Hematopoietic multipotent progenitor cell treated with erythropoietin and hydrocortisone succinate and interleukin-3 and kit ligand, for 6 days (in vitro differentiated cells): ENCODE results near the gene ASB1.
"Not testable (repeated sequence)": the region's sequence is repeated elsewhere in the genome, so short reads cannot be mapped to it uniquely, and the experiment has no call there.

Experiments
- DNase-seq: peaks from one replicate; pipeline ENCODE4 v3.0.0-alpha.2; 2015

The ASB1 gene

DNA sequence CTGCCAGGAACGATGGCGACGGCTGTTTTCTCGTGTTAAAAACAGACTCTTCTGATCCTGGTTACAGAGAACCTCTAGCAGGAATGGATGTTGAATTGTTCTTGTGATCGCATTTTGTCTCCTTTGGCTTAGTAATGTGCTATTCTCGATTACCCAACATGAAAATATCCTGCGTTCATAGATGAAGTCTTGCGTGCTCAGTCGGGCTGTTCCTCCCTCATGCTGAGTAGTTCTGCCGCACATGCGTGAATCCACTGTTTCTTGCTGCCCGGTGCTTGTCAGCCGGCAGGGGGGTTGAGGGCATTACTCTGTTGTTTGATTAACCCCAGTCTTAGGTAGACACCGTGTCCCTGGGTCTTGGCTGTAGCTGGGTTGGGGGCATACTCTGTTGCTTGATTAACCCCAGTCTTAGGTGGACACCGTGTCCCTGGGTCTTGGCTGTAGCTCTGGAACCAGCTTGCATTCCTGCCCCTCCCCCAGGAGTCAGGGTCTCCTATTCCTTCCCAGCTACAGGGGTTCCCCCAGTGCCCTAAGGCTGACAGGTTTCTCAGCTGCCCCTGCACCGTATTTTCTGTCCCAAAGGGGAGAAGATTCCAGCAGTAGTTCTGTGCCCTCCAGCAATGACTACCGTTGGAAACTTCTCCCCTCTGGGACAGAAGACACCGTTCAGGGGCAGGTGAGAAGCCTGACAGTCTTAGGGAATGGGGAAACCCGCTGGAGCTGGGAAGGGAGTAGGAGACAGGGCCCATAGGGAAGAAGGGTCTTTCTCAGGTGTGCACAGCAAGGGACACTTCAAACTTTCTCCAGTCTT is 22.1 kb upstream of the ASB1 start:
- DNase-seq, result no peak

DNA sequence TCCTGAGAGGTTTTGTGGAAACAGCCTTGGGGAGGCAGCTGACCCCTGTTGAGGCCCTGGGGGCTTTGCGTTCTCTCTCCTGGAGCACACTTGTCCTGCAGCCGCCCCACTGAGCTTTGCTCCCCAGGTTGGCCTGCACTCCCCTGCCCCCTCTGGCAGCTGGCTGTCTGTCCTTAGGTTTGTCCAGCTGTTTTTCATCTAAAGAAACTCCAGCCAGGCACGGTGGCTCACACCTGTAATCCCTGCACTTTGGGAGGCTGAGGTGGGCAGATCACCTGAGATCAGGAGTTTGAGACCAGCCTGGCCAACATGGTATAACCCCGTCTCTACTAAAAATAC is 21.5 kb upstream of the ASB1 start:
- DNase-seq, result not testable (repeated sequence)

DNA sequence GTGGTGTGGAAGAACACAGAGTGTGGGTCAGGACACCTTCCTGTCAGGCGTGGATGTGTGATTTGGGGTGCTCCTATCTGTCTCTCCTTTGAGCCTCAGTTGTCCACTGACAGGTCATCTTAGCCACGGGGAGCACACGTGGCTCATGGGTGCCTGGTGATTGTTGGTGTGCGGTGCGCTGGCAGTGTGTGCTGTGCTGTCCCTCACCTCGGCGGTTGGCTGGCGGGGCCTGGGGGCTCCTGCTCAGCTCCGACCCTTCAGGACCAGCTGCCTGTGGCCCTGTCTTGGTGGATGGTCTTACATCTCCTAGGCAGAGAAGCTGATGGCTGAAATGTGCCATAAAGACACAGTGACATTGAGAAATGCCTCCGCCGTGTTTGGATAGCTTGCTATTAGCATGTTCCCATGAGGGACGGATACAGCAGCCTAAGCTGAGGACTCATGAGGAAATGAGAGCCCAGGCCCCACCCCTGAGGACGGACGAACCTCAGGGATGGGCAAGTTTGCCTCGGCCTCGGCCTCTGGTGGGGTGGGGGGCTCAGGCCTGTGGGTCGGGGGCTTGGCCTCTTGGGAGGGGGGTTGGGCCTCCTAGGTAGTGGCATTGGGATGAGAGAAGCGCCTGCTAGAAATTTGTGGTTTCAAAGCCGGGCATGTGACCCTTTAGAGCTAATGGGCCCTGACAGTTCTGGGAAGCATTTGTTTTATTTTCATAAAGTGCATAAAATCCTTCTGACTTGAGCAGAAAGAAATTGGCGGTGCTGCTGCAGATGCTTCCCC is 20.3 kb upstream of the ASB1 start:
- DNase-seq, result no peak

DNA sequence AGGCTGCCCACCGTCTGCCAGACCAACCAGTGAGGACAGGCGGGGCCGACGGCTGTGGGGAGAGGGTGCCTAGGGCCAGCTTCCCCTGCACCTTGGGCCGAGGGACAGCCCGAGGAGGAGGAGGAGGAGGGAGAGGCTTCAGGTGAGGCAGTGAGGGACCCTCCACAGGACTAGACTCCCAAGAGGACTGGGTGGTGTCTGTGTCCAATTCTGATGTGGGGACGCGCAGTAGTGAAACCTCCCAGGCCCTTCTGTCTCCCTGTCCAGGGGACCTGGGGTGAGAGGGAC is 19.8 kb upstream of the ASB1 start:
- DNase-seq, result no peak

DNA sequence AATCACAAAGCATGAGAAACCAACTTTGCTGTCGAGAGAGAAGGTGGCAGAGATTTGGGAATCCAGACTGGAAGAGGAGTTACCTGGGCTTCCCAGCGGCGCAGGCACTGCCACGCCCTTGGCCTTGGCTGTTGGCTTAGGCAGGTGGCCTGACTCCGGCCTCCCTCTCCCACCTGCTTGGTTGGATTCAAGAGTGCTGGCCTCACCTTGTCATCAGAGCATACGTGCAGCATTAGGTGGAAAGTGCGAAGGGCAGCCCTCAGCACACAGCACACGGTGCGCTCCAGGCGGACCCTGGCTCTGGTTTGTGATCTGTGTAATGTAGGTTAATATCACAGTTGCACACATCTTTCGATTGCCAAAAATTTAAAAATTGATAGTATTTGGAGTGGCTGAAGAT is 19.2 kb upstream of the ASB1 start:
- no peak for DNase-seq

DNA sequence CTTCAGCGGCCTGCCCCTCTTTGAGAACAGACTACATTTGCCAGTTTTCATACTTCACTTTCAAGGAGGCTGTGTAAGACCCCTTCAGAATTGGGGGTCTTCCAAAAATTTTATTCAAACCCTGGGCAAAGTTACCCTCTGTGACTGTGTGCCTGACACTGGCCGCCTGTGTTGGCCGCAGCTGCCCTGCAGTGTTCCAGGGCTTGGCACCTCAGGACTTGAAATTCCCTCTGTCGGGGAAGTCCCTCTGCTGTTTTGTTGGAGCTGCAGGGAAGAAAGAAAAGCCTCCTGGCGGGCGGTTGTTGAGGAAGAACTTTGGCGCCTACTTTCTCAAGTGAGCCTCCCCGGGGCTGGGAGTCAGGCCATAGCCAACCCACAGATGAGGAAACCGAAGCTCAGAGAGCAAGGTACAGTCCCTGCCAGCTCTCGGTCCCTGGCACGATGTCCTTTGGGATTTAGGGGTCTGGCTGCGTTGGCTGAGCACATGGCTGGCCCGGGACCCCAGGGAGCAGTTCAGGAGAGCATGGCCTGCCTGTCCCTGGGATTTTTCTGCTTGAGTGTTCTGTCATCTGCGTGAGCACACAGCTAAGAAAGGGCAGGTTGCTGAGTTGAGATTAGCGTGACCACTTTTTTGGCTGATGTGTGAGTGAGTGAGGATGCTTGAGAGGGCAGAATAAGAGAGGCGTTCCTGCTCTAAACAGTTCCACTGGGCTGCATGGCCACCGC is 17.9 kb upstream of the ASB1 start:
- no peak for DNase-seq

DNA sequence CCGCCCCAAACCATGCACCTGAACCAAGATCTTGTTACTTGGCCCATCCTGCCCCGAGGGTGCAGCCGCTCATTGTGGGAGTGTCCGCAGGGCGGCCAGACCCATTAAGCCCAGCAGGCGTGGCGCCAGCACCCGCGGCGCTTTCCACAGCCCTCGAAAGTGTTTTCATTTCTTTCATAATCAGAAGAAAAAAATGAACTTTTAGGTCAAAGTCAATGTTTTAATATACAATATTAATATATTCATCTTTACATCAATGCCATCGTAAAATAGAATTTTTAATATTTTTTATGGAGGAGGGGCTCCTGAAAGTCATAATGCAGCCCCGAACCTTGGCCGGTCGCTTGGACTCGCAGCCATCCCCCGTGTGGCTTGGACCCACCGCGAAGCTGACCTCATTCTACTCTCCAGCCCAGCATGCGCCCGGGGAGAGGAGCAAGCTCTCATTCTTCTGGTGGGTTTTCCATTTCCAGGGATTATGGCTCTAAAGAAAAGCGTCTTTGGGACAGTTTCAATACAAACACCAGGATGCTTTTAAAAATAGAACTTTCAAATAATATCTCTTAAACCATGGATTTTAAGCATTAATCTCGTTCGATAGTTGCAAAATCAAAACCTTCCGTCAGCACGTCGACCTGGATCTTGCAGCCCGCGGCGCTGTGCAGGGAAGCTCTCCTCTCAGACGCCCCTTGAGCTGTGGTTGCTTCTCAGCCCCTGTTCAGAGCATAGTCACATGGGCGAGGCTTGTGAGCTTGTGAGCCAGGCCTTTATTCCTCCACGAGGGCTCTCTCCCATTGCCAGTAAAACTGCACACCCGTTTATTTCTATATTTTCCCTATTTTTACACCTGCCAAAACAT is 17.2 kb upstream of the ASB1 start:
- DNase-seq, result no peak

DNA sequence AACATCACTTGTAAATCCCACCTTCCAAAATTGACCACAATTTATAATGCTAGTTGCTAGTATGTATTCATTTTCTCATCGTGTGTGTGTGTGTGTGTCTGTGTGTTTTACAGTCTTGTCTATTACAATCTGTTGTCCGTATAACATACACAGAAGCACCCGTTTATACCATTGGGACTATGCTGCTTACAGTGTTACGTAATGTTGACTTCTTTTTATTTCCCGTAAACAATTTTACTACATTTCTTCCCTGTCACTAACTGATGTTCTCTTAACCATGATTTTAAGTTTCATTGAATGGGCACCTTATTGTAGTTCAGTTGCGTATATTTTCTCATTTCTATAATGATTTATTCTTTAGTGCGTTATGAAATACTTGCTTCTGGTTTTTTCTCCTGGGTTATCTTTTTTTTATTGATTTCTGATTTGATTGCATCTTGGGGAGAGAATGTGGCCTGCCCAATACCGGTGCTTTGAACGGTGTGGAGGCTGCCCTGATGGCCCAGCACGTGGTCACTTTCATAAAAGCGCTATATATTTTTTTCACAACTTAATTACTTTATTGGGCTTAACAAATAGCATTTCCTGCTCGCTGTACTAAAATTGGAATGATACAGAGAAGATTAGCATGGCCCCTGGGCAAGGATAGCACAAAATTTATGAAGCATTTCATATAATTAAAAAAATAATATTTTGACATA is 14.5 kb upstream of the ASB1 start:
- no peak for DNase-seq

DNA sequence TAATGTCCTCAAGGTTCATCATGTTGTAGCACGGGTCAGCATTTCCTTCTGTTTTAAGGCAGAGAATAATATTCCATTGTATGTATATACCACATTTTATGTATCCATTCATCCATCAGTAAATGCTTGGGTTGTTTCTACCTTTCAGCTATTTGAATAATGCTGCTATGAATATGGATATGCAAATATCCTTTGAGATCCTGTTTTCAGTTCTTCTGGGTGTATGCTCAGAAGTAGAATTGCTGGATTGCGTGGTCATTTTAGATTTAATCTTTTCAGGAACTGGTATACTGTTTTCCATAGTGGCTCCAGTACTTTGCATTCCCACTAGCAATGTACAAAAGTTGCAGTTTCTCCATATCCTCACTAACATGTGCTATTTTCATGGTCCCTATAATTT is 13.4 kb upstream of the ASB1 start:
- DNase-seq, result no peak

DNA sequence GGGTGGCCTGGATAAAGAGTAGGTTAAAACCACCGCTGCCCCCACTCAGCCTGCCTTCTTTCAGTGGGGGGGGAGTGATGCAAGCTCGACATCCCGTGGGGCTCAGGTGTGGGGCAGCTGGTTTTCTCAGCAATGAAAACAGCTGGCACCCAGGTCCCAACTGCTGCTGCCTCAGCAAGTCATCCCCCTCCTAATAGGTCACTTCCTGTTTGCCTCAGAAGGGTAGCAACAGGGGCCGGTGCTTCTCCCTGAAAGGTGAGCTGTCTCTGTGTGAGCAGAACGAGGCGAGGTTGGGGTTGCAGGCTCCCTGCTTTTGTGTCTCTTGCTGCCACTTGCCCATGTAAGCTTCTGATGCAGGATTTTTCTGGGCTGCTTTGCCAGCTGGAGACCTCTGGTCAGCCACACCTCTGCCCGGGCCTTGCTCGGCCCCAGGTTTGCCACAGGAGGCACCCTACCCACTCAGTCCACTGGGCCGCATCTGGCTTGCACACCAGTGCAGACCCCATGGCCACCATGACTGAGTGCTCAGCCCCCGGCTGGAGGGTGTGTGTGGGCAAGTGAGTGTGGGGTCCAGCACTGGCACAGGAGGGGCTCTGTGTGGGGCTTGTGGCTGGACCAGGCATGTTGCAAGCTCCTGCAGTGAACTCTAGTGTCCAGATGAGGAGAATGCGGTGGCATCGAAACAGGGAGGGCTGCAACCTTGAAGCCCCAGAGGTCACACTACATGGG is 11.5 kb upstream of the ASB1 start:
- DNase-seq, result no peak

DNA sequence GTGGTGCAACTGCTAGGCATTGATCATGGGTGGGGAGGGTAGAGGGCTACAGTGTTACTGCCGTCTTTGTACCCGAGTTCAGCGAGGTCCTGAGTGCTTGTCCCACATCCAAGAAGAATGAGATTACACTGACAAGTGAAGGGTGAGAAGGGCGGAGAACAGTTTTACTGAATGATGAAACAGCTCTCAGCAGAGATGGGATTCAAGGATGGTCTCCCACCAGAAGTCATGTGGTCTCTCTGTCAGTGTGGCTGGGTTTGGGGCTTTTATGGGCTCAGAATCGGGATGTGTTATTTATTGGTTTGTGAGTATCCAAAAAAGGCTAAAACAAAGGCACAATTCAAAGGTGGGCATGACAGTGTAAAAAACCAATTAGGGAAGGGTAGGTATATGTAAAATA is 10.8 kb upstream of the ASB1 start:
- no peak for DNase-seq

DNA sequence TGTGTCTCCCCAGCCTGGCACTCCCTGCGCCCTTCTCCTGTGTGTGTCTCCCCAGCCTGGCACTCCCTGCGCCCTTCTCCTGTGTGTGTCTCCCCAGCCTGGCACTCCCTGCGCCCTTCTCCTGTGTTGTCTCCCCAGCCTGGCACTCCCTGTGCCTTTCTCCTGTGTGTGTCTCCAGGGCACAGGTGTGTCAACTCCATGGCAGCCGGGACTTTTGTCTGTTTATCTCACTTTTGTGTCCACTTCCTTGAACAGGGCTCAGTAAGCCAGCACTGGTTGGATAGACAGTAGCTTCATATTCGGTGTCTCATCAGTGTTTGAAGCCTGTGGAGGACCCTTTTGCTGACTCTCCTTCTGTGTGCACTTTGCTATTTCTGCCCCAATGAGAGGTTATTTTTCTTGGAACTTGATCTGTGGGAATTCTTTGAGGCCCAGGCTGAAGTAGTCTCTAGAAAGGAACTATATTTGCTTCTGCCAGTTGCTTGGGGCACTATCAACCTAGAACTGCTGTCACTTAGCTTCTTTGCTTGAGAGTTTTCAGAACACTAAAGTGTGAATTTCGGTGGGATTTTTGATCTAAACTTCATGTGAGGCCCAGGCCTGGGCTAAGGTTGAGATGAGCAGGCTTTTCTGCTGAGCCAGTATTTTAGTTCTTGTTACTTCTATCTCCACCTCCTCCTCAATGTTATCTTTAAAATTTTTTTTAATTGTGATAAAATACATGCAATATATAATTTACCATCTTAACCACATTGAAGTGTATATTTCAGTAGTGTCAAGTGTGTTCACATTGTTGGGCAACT is 8.3 kb upstream of the ASB1 start:
- DNase-seq, result no peak

DNA sequence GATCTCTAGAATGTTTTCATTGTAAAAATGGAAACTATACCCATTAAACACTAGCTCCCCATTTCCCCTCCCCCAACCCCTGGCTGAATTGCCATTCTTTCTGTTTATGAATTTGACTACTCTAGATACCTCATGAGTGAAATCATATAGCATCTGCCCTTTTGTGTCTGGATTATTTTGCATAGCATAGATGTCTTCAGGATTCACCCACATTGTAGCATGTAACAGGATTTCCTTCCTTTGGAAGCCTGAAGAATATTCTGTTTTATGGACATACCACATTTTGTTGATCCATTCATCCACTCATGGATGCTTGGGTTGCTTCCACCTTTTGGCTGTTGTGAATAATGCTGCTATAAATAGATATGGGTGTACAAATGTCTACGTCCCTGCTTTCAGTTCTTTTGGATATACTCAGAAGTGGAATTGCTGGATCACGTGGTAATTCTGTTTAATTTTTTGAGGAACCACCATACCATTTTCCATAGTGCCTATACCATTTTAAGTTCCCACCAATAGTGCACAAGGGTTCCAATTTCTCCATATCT is 7.7 kb upstream of the ASB1 start:
- no peak for DNase-seq

DNA sequence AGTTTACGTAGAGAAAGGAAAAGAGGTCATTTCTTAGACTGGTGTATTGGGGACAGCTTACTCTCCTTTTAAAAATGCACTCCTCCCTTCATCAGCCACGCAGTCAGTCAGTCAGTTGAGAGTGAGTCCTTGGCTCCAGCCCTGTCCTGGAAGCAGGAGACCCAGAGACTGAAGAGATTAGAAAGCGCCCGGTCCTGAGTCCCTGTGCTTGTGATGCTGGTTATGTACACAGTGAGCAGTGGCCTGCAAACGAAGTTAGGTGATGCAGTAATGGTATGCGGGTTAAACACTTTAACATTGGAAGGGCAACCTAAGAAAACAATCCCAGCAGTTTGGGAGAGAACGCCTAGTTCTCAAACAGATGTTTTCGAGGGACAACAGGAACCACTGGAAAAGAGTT is 6.3 kb upstream of the ASB1 start:
- DNase-seq, result no peak

DNA sequence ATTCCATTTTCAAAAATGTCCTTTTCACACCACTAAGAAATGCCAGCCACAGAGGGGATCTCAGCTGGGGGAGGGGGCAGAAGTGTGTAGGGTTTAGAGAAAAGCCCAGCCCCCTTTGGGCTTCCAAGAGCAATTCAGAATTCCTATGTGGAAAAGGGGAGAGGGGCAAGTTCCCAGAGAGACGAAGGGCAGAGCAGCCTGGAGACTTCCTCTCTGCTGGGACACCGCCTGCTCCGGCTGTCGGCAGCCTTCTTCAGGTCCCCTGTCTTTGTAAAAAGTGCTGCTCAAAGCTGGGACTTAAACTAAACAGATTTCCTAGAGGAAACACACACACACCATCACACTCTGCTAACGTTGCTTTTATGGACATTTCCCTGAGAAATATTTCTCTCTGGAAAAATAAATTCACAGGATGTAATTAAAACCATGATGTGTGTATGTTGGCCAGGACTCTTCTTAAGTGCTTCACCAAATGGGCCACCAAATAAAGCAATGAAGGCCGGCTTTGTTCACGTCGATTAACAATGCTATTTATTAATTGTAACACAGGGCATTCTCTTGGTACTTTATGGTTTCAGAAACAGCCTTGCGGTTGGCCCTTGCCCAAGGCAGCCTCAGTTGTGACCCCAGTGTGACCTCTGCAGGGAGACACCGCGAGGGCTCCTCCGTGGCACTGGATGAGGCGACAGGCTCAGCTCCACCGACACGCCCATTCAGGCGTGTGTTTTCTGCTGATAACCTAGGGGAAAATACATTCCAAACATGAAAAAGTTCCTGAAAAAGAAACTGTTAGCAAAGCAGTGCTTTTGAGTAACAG is 5.6 kb upstream of the ASB1 start:
- peak; percentile 90 for DNase-seq

DNA sequence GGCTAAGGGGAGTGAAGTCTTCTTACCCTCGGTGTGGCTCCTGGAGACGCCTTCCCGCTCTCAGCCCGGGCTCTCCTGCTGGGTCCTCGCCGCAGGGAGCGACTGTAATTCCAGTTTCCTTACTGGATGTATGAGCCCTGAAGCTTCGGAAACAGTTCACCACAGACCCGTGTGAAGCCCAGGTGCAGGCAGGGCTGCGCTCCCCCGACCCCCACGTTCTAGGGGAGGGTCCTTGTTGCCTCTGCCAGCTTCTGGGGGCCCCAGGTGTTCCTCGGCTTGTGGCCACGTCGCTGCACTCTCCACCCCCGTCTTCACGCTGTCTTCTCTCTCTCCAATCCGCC is 5.1 kb upstream of the ASB1 start:
- no peak for DNase-seq

DNA sequence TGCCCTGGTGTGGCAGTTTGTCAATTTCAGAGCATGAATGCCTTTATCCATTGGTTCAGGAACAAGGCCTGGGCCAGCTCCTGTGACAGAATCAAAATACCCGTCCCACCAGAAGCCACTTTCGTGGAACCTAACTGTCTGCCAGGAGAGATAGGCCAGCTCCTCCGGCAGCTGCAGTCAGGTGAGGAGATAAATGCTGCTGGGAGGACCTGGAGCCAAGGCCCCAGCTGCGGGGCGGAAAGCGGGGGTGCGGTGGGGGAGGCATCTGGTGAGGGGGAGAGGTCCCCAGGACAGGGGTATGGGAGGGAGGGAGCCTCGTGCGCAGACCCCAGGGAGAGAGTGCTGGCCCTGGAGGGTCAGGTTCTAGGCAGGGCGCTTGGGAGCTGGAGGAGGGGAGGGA is 4.4 kb upstream of the ASB1 start:
- peak; percentile 83 for DNase-seq

DNA sequence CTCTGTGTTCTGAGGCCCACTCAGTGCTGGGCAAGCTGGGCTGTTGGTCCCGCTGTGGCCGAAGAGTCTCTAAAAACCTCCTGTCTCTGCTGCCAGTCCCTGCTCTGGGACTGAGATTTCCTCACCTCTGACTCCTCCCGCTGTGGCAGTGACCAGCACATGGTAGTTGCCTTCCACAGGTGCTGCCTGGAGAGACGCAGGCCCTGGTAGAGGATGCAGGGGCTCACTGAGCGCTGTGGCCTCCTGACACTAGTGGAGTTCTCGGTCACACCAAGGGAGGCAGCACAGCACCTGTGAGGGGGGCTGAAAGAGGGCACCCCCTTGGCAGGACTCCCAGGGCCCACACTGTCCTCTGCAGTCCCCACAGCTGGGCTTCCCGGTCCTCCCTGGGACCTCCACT is 3.8 kb upstream of the ASB1 start:
- DNase-seq, result no peak

DNA sequence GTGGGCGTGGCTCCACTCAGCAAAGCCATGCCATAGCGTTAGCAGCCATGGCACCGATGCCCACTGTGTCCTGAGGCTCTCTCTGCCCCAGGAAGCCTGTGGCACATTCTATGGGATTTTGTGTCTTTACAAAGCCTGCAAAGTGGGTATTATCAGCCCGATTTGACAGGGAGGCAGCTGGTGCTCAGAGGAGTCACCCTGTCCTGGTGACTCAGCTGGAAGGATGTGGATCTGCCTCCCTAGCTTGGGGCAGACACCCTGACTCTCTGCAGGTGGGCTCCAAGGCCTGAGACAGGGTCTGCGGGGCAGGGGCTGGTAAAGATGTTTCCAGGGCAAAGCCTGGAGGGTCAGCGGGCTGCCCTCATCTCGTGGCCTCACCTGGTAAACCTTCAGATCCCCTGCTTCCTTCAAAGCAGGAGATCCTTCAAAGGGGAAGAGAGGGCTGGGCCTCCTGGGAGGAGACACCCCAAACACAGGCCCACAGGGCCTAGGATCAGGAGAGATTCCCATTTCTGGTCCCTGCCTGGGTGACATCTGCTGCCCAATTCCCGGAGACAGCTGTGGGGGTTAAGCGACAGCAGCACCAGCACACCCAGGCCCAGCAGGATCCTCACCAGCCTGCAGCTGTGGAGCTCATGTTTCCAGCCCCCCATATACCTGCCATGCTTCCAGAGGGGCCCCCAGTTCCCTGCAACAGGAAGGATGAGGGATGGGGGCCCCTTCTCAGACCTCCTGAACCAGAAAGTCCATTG is 3.0 kb upstream of the ASB1 start:
- DNase-seq, result no peak
